Duodenal mucosa (tissue), 2 donors: ENCODE data around the gene PTPRN2.

Source experiments
- H3K27ac ChIP-seq: one replicate; pipeline ENCODE4 v1.7.0; 2013; ENCODE audit warnings: low read depth, low read length
- H3K27me3 ChIP-seq, 2 donors: one replicate each; pipeline ENCODE4 v1.7.0; 2013; ENCODE audit warnings: low read length in 2 of 2, control low read depth in 1 of 2; ENCODE audit not compliant: insufficient read depth in 2 of 2, control insufficient read depth in 1 of 2
- H3K36me3 ChIP-seq, 2 donors: one replicate each; pipeline ENCODE4 v1.7.0; 2013; ENCODE audit warnings: low read length in 2 of 2, control low read depth in 1 of 2; ENCODE audit not compliant: insufficient read depth in 2 of 2, control insufficient read depth in 1 of 2
- H3K4me1 ChIP-seq, 2 donors: one replicate each; pipeline ENCODE4 v1.7.0; 2013; ENCODE audit warnings: low read length in 2 of 2, control low read depth in 1 of 2; ENCODE audit not compliant: insufficient read depth in 2 of 2, control insufficient read depth in 1 of 2
- H3K4me3 ChIP-seq, 2 donors: one replicate each; pipeline ENCODE4 v1.7.0; 2013; ENCODE audit warnings: low read length in 2 of 2, low read depth in 1 of 2
- H3K9ac ChIP-seq, 2 donors: one replicate each; pipeline ENCODE4 v1.7.0; 2013; ENCODE audit warnings: low read length in 2 of 2, low read depth in 1 of 2
- H3K9me3 ChIP-seq, 2 donors: one replicate each; pipeline ENCODE4 v1.7.0; 2013; ENCODE audit warnings: low read length in 2 of 2, control low read depth in 1 of 2; ENCODE audit not compliant: control insufficient read depth in 1 of 2

Gene PTPRN2

DNA sequence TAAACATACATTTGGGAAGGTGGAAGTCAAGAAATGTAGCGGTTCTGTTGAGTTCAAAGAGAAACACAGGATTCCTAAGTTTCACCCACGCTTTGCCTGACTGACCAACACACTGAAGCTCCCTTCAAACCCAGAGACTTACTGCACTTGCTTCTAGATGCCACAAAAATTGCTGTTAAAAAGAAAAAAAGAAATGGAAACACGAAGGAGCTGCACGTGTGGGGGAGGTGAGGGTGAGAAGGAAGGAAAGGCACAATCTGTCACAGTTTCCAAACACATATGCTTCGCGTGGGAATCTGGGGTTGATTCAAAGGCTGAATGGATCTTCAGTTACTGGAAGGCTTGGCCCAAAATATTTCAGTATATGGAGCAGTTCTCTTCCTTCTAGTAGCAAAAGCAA, 755.2 kb downstream of the PTPRN2 start:
- Histone ChIP-seq H3K27me3 (no peaks in the 10 kb centered on the region), H3K27ac (no peak overlapping the region), H3K36me3 (no peaks in the 10 kb centered on the region), H3K4me3 (no peak overlapping the region), H3K4me1 (no peaks in the 10 kb centered on the region), H3K9ac (no peak overlapping the region), H3K9me3 (no peaks in the 10 kb centered on the region)

GRCh38 chr7:157832006-157832405, 755.6 kb downstream of the PTPRN2 start:
- Histone ChIP-seq H3K9ac (no peak overlapping the region), H3K27ac (no peak overlapping the region), H3K4me1 (no peaks in the 10 kb centered on the region), H3K27me3 (no peaks in the 10 kb centered on the region), H3K36me3 (no peaks in the 10 kb centered on the region), H3K9me3 (no peaks in the 10 kb centered on the region), H3K4me3 (no peak overlapping the region)

- H3K27me3 ChIP-seq, result no peaks in the 10 kb centered on the region
- no peak overlapping the region for H3K9ac ChIP-seq
- H3K36me3 ChIP-seq, result no peaks in the 10 kb centered on the region
- H3K27ac ChIP-seq, result no peak overlapping the region
- no peaks in the 10 kb centered on the region for H3K4me1 ChIP-seq
- H3K4me3 ChIP-seq, result no peak overlapping the region
- H3K9me3 ChIP-seq, result no peaks in the 10 kb centered on the region
These were observed 756.3 kb downstream of the PTPRN2 start for GRCh38 chr7:157831143-157831905.

GRCh38 chr7:157830331-157830730, 757.3 kb downstream of the PTPRN2 start:
- Histone ChIP-seq H3K4me1 (no peaks in the 10 kb centered on the region), H3K36me3 (no peaks in the 10 kb centered on the region), H3K27me3 (no peaks in the 10 kb centered on the region), H3K9me3 (no peaks in the 10 kb centered on the region), H3K9ac (no peak overlapping the region), H3K4me3 (no peak overlapping the region), H3K27ac (no peak overlapping the region)

- no peak overlapping the region for H3K4me3 ChIP-seq
- no peaks in the 10 kb centered on the region for H3K27me3 ChIP-seq
- no peak overlapping the region for H3K27ac ChIP-seq
- H3K9ac ChIP-seq, result no peak overlapping the region
- no peaks in the 10 kb centered on the region for H3K9me3 ChIP-seq
- no peaks in the 10 kb centered on the region for H3K4me1 ChIP-seq
- H3K36me3 ChIP-seq, result no peaks in the 10 kb centered on the region
These were observed 758.1 kb downstream of the PTPRN2 start for GRCh38 chr7:157829491-157829890.

DNA sequence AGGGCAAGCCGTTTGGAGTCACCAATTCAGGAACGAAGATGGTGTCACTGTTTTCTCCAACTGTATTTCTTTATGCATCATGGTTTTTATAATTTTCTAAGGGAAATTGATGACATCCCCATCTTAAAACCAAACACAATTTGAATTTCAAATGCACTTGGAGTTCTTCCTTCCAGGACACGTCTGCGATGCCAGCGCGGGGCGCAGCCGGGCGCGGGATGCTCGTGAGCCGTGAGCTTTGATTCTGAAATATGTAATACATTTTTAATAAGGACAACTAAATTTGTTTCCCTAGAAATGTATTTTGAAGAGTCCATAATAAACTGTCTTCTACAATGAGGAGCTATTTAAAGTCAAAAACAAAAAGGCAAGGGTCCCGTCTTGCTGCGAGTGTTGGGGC, 758.7 kb downstream of the PTPRN2 start:
- Histone ChIP-seq H3K36me3 (no peaks in the 10 kb centered on the region), H3K4me3 (no peak overlapping the region), H3K9me3 (no peaks in the 10 kb centered on the region), H3K27ac (no peak overlapping the region), H3K4me1 (no peaks in the 10 kb centered on the region), H3K27me3 (no peaks in the 10 kb centered on the region), H3K9ac (no peak overlapping the region)

DNA sequence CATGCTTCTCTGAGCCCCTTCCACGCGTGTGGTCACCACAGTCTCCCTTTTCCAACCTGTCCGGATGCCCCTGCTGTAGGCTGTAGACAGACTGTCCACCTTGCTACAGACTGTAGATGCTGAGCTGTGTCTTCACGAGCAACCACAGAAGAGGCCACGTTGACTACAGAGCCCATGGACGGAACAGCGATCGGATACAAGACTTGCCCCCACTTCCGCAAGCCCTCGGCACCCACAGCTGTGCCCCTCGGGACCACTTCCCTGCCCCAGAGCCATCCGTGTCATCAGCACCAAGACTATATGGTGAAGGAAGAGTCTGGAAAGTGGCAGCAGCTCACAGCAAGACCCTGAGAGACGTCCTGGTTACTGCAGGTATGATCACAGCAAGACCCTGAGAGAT, 759.4 kb downstream of the PTPRN2 start:
- H3K9ac ChIP-seq, result no peak overlapping the region

GRCh38 chr7:157827863-157828160, 759.8 kb downstream of the PTPRN2 start:
- H3K27me3 ChIP-seq, result no peaks in the 10 kb centered on the region
- no peak overlapping the region for H3K9ac ChIP-seq
- no peaks in the 10 kb centered on the region for H3K9me3 ChIP-seq
- H3K27ac ChIP-seq, result no peak overlapping the region
- no peak overlapping the region for H3K4me3 ChIP-seq
- H3K4me1 ChIP-seq, result no peaks in the 10 kb centered on the region
- H3K36me3 ChIP-seq, result no peaks in the 10 kb centered on the region

More for the DNA sequence above, 759.4 kb downstream of the PTPRN2 start:
- no peaks in the 10 kb centered on the region for H3K36me3 ChIP-seq
- H3K27me3 ChIP-seq, result no peaks in the 10 kb centered on the region
- no peaks in the 10 kb centered on the region for H3K4me1 ChIP-seq
- no peak overlapping the region for H3K4me3 ChIP-seq
- H3K9me3 ChIP-seq, result no peaks in the 10 kb centered on the region
- no peak overlapping the region for H3K27ac ChIP-seq

DNA sequence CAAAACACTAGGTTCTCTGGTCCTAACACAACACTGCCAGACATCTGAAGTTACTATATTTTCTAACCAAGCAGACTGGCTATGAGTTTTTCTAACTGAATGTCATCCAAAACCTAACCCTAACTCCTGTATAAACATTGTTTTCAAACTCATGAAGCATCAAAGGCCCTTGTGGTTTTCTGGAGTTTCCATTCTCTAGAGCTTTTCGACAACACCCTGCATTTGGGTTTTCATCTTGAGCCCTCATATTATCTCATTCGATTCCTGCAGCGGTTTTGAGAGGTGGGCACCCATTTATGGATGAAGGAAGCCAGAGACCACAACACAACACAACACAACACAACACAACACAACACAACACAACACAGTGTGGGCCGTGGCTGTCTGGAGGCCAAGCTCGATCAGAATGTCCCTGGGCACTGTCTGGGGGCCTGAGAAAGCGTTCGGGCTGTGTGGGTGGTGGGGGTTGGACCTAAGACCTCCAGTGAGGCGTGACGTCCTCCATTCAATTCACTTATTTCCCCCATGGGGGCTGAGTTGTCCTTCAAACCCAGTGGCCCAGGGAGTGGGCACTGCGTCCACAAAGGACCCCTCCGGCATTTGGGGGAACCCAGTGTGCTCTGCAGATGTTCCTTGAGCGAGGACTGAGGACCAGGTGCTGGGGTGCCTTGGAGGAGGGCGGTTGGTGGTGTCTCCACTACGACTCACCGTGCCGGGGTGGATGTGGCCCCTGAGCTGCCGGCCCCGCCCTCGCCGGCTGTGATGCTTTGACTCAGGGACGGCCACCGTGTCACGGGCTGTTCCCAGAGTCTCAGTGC, 760.4 kb downstream of the PTPRN2 start:
- Histone ChIP-seq H3K27ac (no peak overlapping the region), H3K36me3 (no peaks in the 10 kb centered on the region), H3K4me3 (no peak overlapping the region), H3K4me1 (no peaks in the 10 kb centered on the region), H3K9ac (no peak overlapping the region), H3K27me3 (no peaks in the 10 kb centered on the region), H3K9me3 (no peaks in the 10 kb centered on the region)

- Histone ChIP-seq H3K9me3 (no peaks in the 10 kb centered on the region), H3K4me1 (no peaks in the 10 kb centered on the region), H3K27me3 (no peaks in the 10 kb centered on the region), H3K27ac (no peak overlapping the region), H3K36me3 (no peaks in the 10 kb centered on the region), H3K9ac (no peak overlapping the region), H3K4me3 (no peak overlapping the region)
These were observed 761.1 kb downstream of the PTPRN2 start for GRCh38 chr7:157826566-157826965.
